Ovary (tissue), 9 donors: Measurements from ENCODE around the gene FBLN2. TPM values are rescaled to one million over a fixed set of nuclear protein-coding genes. Genes with fewer than 3 reads are reported as not detected.

Experiments used
- DNase-seq, 5 donors: peaks; one replicate each; pipeline ENCODE4 v3.0.0-alpha.2; 2019 to 2020
- H3K27ac ChIP-seq, 2 donors: fragments of 200-600 bp; one replicate each; pipeline versions ENCODE4 v1.5.1 to v1.8.0; 2019 to 2022
- H3K27me3 ChIP-seq: fragments of 200-600 bp; one replicate; pipeline ENCODE4 v1.8.0; 2022
- H3K36me3 ChIP-seq: fragments of 200-600 bp; sonication (generic); one replicate; pipeline ENCODE4 v1.5.1; 2019
- H3K4me1 ChIP-seq: one replicate; pipeline ENCODE4 v1.8.1; 2013; ENCODE audit warnings: mild to moderate bottlenecking, moderate library complexity; ENCODE audit not compliant: insufficient read depth
- H3K4me3 ChIP-seq: fragments of 200-600 bp; sonication (generic); one replicate; pipeline ENCODE4 v1.5.1; 2017
- H3K9me3 ChIP-seq, 2 donors: fragments of 200-600 bp in 1 of 2; sonication (generic) in 1 of 2; one replicate each; pipeline versions ENCODE4 v1.5.1 to v1.8.1; 2013 to 2019; ENCODE audit warnings: mild to moderate bottlenecking in 1 of 2, moderate library complexity in 1 of 2
- EP300 ChIP-seq: sonication (generic); formaldehyde crosslinking; IDR thresholded peaks from one replicate; pipeline ENCODE4 v1.6.1; 2017; ENCODE audit warnings: antibody characterized with exemption
- POLR2A ChIP-seq: fragments of 450-650 bp; IDR thresholded peaks from one replicate; pipeline ENCODE4 v1.6.1; 2017; ENCODE audit warnings: antibody characterized with exemption, mild to moderate bottlenecking, moderate library complexity
- WGBS, 3 donors: extraction: QIAGEN DNeasy Blood & Tissue Kit in 1 of 3; methylation state at CpG; one replicate each; pipeline versions ENCODE4 v1.1.5 to v1.1.7; 2013 to 2017; 5-methylcytosine and 5-hydroxymethylcytosine counted together
- intact Hi-C, 4 donors: fragments of 100-400 bp; cut with DNase I; formaldehyde crosslinking; loops; one replicate each; pipeline versions ENCODE4 v1.11.0 to v1.15.1; 2022 to 2023
- polyA plus RNA-seq, 2 donors: library from polyadenylated mRNA; stranded (reverse); fragments of 200-250 nt in 1 of 2; fragments of 350-450 nt in 1 of 2; fragmentation: Illumina TruSeq in 1 of 2; extraction: RNeasy Lipid Tissue Mini Kit (QIAGEN cat#74804) in 1 of 2; gene quantifications; one replicate each; pipeline ENCODE4 v1.2.3, GENCODE V29; 2013 to 2014
- total RNA-seq, 7 donors: library from RNA; depleted of rRNA in 2 of 7; stranded (reverse); fragments of >200 nt in 2 of 7; fragmentation: NEBNext Ultra II Directional in 3 of 7; extraction: Animal tissue kit (Norgen Biotek cat#: 25700) in 3 of 7; gene quantifications; one replicate each; pipeline versions ENCODE4 v1.1.0 to v1.2.4, GENCODE V29; 2016 to 2023
- TF ChIP-seq, protein P1 (sequence below), 3 donors: fragments of 450-650 bp in 2 of 3; fragments of 200-600 bp in 1 of 3; IDR thresholded peaks; one replicate each; pipeline versions ENCODE4 v1.5.1 to v1.8.0; 2016 to 2022; ENCODE audit warnings: antibody characterized with exemption in 3 of 3, mild to moderate bottlenecking in 1 of 3
- donor health status: DM: no; HTN: no; CAD: no; lungs with moderate emphysema.
- donor health status: DM: no; HTN: no; CAD: no.
- donor health status: Bipolar disorder and iron deficiency.
- donor health status: DM: yes; HTN: yes; CAD: no.
- donor health status: DM: no; HTN: no; CAD: no.
- donor health status: DM: yes; HTN: yes; CAD: no.

FBLN2 gene
- total and polyA plus RNA-seq, 9 donors, result 4.0 to 18.2 (median 8.1) TPM

DNA sequence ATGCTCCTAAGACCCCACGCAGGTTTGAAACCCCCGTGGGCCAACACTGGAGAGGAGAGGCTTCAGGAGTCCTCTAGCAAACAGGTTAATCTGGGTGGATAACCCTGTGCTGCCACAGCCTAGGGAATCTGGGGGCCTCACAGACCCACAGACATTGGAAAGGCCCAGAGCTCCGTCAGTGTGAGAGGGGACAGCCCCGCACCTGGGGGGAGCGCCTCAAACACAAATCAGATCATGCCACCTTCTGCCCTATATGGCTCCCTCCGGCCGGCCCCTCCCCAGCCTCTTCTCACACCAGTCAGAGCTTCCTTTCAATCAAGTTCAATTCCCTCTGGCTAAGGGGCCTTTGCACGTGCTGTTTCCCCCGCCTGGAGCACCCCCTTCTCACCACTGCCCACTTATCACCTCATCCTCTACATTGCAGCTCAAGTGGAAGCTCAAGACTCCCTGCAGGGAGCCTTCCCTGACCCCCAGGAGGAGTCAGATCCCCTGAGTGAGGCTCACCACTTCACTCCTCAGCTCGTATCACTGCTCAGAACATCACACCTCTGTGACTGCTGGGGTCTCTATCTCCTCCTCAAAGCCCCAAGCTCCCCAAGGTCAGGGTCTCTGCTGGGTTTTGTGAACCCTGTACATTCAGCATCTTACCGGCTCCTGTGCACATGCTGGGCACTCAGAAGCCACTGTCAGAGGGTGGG is 24.1 kb downstream of the FBLN2 start:
- 91 to 95% (median 93%) methylated on average over 11 of the region's 11 CpGs for WGBS, 3 donors
- Histone ChIP-seq H3K27me3 (no peaks in the 10 kb centered on the region), H3K9me3 (no peaks in the 10 kb centered on the region), H3K27ac (no peak overlapping the region), H3K36me3 (no peaks in the 10 kb centered on the region), H3K4me3 (no peak overlapping the region), H3K4me1 (no peaks in the 10 kb centered on the region)
- TF ChIP-seq EP300, result no peak
- TF ChIP-seq, protein P1, sequence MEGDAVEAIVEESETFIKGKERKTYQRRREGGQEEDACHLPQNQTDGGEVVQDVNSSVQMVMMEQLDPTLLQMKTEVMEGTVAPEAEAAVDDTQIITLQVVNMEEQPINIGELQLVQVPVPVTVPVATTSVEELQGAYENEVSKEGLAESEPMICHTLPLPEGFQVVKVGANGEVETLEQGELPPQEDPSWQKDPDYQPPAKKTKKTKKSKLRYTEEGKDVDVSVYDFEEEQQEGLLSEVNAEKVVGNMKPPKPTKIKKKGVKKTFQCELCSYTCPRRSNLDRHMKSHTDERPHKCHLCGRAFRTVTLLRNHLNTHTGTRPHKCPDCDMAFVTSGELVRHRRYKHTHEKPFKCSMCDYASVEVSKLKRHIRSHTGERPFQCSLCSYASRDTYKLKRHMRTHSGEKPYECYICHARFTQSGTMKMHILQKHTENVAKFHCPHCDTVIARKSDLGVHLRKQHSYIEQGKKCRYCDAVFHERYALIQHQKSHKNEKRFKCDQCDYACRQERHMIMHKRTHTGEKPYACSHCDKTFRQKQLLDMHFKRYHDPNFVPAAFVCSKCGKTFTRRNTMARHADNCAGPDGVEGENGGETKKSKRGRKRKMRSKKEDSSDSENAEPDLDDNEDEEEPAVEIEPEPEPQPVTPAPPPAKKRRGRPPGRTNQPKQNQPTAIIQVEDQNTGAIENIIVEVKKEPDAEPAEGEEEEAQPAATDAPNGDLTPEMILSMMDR (IDR thresholded peaks at IDR 0.05), result no peak
- no peak for DNase-seq
- intact Hi-C loops, result no loop called here

DNA sequence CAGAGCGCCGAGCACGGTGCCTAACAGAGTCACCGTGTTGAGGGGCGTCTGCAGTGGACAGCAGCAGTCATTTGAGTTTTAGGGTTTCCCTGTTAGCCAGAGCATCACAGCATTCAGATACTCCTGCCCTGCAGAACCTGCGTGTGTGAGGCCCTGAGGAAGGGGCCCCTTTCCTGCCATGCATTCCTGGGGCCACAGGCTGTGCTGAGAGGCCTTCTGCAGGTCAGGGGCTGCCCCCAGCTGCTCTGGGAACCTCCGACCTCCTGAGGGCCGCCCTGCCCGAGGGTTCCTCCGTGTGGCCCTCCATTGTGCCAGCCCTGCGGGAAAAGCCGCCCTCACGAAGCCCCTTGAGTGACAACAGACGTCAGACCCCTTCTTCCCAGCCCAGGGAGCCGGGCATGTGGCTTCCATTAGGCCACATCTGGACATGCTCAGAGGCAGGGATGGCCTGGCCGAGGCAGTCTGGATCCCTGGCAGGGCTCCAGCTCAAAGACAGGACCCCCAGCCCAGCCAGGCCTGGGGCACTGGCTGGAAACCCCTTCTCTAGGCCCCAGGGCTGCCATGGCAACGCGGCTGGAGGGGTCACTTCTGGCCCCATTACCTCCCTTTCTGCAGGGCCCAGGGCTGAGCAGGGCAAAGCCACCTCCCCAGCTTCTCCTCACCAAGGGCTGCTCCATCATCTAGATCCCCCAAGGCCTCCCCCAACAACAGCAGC is 25.3 kb downstream of the FBLN2 start:
- no peak for DNase-seq
- Histone ChIP-seq H3K27me3 (no peaks in the 10 kb centered on the region), H3K4me1 (no peaks in the 10 kb centered on the region), H3K4me3 (no peak overlapping the region), H3K27ac (no peak overlapping the region), H3K9me3 (no peaks in the 10 kb centered on the region), H3K36me3 (no peaks in the 10 kb centered on the region)
- TF ChIP-seq, protein P1 (IDR thresholded peaks at IDR 0.05), result no peak
- no peak for TF ChIP-seq POLR2A
- TF ChIP-seq EP300, result no peak
- 78 to 86% (median 83%) methylated on average over 16 to 18 of the region's 18 CpGs for WGBS, 3 donors
- intact Hi-C loops, result no loop called here

DNA sequence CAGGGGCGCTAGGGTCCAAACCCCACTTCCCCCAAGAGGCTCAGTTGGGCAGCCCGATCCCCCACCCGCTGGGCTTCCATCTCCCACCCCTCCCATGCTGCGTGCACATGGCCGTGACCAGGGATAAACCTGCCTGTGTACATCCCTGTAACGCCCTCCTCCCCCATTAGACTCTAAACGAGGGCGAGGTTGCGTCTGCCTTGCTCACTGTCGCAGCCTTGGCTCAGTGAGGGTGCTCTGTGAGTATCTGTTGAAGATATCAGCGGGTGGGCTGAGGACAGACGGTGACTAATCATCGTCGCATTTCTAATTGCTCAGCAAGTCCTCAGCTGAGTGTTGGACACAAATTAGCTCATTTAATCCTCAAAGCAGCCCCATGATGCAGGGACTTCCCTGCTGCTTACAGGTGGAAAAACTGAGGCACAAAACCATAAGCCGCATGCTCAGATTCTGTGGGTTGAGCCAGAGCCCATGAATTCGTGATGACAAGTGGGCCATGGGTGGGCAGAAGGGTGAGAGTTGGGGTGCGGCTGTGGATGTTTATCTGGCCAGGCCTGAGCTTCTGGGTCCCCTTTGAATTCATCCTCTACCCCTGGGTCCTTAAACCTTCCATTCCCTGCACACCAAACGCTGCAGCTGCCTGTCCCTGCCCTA is 26.0 kb downstream of the FBLN2 start:
- H3K27ac ChIP-seq, result no peak overlapping the region
- no peak for TF ChIP-seq EP300
- no peak for TF ChIP-seq POLR2A
- TF ChIP-seq, protein P1 (IDR thresholded peaks at IDR 0.05), result no peak
- WGBS, 3 donors, result 68 to 81% (median 68%) methylated on average over 18 of the region's 18 CpGs
- H3K4me1 ChIP-seq, result no peaks in the 10 kb centered on the region
- no peaks in the 10 kb centered on the region for H3K27me3 ChIP-seq
- no peak overlapping the region for H3K4me3 ChIP-seq
- H3K36me3 ChIP-seq, result no peaks in the 10 kb centered on the region
- no peaks in the 10 kb centered on the region for H3K9me3 ChIP-seq
- intact Hi-C loops, result no loop called here
- DNase-seq, result no peak

DNA sequence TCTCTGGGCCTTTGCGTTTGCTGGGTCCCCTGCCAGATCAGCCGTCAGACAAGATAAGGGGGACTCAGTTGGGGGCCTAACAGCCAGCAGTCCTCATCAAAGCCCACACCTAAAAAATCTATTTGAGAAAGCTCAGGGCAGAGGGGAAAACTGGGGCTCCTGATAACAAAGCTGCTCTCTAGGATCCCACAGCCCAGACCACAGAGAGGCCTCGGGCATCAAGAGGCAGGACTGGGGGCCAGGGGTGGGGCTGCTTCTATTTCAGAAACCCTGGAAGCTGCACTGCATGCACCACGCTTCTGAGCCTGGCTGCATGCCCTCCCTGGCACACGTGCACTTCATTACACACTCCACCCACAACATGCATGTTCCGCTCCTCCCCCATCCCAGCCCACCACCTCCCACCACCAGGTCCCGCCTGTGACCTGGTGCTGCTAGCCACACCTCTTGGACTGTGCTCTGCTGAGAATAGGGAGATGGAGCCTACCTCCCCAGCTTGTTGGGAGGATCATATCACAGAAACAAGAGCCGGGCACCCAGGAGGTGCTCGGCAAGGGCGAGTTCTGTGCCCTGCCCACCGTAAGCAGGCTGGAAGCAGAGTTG is 26.6 kb downstream of the FBLN2 start:
- Histone ChIP-seq H3K4me3 (no peak overlapping the region), H3K36me3 (no peaks in the 10 kb centered on the region), H3K27me3 (no peaks in the 10 kb centered on the region), H3K9me3 (no peaks in the 10 kb centered on the region), H3K27ac (no peak overlapping the region), H3K4me1 (no peaks in the 10 kb centered on the region)
- no peak for DNase-seq
- intact Hi-C loops, result no loop called here
- 50 to 57% (median 54%) methylated on average over 11 of the region's 11 CpGs for WGBS, 3 donors
- TF ChIP-seq EP300 (no peak), POLR2A (no peak)
- TF ChIP-seq, protein P1 (IDR thresholded peaks at IDR 0.05), result no peak
